Liver (tissue), 9 donors: ENCODE data around the gene SUGCT. TPM values are rescaled to one million over a fixed set of nuclear protein-coding genes. Genes with fewer than 3 reads are reported as not detected.

Source experiments
- DNase-seq: peaks from one replicate; pipeline ENCODE4 v3.0.0-alpha.2; 2017; ENCODE audit warnings: low spot score
- H3K27ac ChIP-seq, 2 donors: one replicate each; pipeline ENCODE4 v1.7.0; 2013; ENCODE audit warnings: inconsistent platforms in 2 of 2, low read length in 2 of 2, control low read depth in 1 of 2, low read depth in 1 of 2, mild to moderate bottlenecking in 1 of 2
- H3K27me3 ChIP-seq, 4 donors: one replicate each; pipeline versions ENCODE4 v1.6.1 to v1.7.0; 2013; ENCODE audit warnings: low read length in 3 of 4, inconsistent platforms in 1 of 4, mild to moderate bottlenecking in 1 of 4, moderate library complexity in 1 of 4; ENCODE audit not compliant: control insufficient read depth in 4 of 4, insufficient read depth in 4 of 4
- H3K36me3 ChIP-seq, 4 donors: one replicate each; pipeline versions ENCODE4 v1.6.1 to v1.7.0; 2013; ENCODE audit warnings: low read length in 3 of 4, mild to moderate bottlenecking in 3 of 4, low read depth in 1 of 4, moderate library complexity in 1 of 4; ENCODE audit not compliant: control insufficient read depth in 4 of 4, insufficient read depth in 3 of 4
- H3K4me1 ChIP-seq, 4 donors: one replicate each; pipeline versions ENCODE4 v1.6.1 to v1.7.0; 2013; ENCODE audit warnings: low read length in 3 of 4, mild to moderate bottlenecking in 3 of 4, moderate library complexity in 1 of 4; ENCODE audit not compliant: control insufficient read depth in 4 of 4, insufficient read depth in 4 of 4
- H3K4me3 ChIP-seq, 3 donors: one replicate each; pipeline versions ENCODE4 v1.6.1 to v1.7.0; 2013; ENCODE audit warnings: low read length in 3 of 3, control low read depth in 1 of 3, low read depth in 1 of 3, mild to moderate bottlenecking in 1 of 3
- H3K9ac ChIP-seq, 2 donors: one replicate each; pipeline ENCODE4 v1.7.0; 2013; ENCODE audit warnings: low read length in 2 of 2, mild to moderate bottlenecking in 2 of 2, moderate library complexity in 2 of 2, control low read depth in 1 of 2, low read depth in 1 of 2
- H3K9me3 ChIP-seq, 4 donors: one replicate each; pipeline versions ENCODE4 v1.6.1 to v1.7.0; 2013; ENCODE audit warnings: low read length in 3 of 4; ENCODE audit not compliant: control insufficient read depth in 4 of 4
- ATF3 ChIP-seq: IDR thresholded peaks from 2 replicates; pipeline ENCODE4 v1.6.1; 2016; ENCODE audit warnings: antibody characterized with exemption
- CTCF ChIP-seq: fragments of 150-350 bp; IDR thresholded peaks from 2 replicates; pipeline ENCODE4 v1.5.1; 2017; ENCODE audit warnings: improper control_type of control experiment, low read depth, low read length; ENCODE audit not compliant: missing input control
- EGR1 ChIP-seq, 2 donors: IDR thresholded peaks; 2 replicates each; pipeline ENCODE4 v1.6.1; 2016 to 2018; ENCODE audit warnings: antibody characterized with exemption in 2 of 2, low read depth in 2 of 2
- FOXA1 ChIP-seq: IDR thresholded peaks from 2 replicates; pipeline ENCODE4 v1.6.1; 2016; ENCODE audit warnings: antibody characterized with exemption
- FOXA2 ChIP-seq: IDR thresholded peaks from 2 replicates; pipeline ENCODE4 v1.6.1; 2016; ENCODE audit warnings: antibody characterized with exemption
- GABPA ChIP-seq, 2 donors: IDR thresholded peaks in 1 of 2; conservative IDR thresholded peaks in 1 of 2; 2 replicates each; pipeline ENCODE4 v1.6.1; 2016; ENCODE audit warnings: antibody characterized with exemption in 2 of 2, mild to moderate bottlenecking in 1 of 2, moderate library complexity in 1 of 2
- HNF4A ChIP-seq, 2 donors: conservative IDR thresholded peaks; 2 replicates each; pipeline ENCODE4 v1.6.1; 2016; ENCODE audit warnings: antibody characterized with exemption in 2 of 2, mild to moderate bottlenecking in 2 of 2
- HNF4G ChIP-seq: IDR thresholded peaks from 2 replicates; pipeline ENCODE4 v1.6.1; 2016; ENCODE audit warnings: antibody characterized with exemption
- JUND ChIP-seq, 2 donors: IDR thresholded peaks; 2 replicates each; pipeline ENCODE4 v1.6.1; 2016; ENCODE audit warnings: antibody characterized with exemption in 2 of 2
- NR2F2 ChIP-seq: IDR thresholded peaks from 2 replicates; pipeline ENCODE4 v1.6.1; 2016; ENCODE audit warnings: antibody characterized with exemption
- RAD21 ChIP-seq, 2 donors: IDR thresholded peaks; 2 replicates each; pipeline ENCODE4 v1.6.1; 2016; ENCODE audit warnings: antibody characterized with exemption in 2 of 2, mild to moderate bottlenecking in 2 of 2
- REST ChIP-seq: IDR thresholded peaks from 2 replicates; pipeline ENCODE4 v1.6.1; 2016; ENCODE audit warnings: antibody characterized with exemption, mild to moderate bottlenecking
- RXRA ChIP-seq, 2 donors: IDR thresholded peaks; 2 replicates each; pipeline ENCODE4 v1.6.1; 2017 to 2018; ENCODE audit warnings: antibody characterized with exemption in 2 of 2, mild to moderate bottlenecking in 1 of 2
- SP1 ChIP-seq: IDR thresholded peaks from 2 replicates; pipeline ENCODE4 v1.6.1; 2018; ENCODE audit warnings: antibody characterized with exemption, mild to moderate bottlenecking
- TAF1 ChIP-seq: conservative IDR thresholded peaks from 2 replicates; pipeline ENCODE4 v1.6.1; 2016; ENCODE audit warnings: antibody characterized with exemption, mild to moderate bottlenecking
- YY1 ChIP-seq: IDR thresholded peaks from 2 replicates; pipeline ENCODE4 v1.6.1; 2016; ENCODE audit warnings: antibody characterized with exemption, mild to moderate bottlenecking
- WGBS: extraction: QIAGEN DNeasy Blood & Tissue Kit; methylation state at CpG from one replicate; pipeline ENCODE4 v1.1.7; 2013; 5-methylcytosine and 5-hydroxymethylcytosine counted together
- polyA plus RNA-seq, 2 donors: library from polyadenylated mRNA; stranded (reverse) in 1 of 2; unstranded in 1 of 2; fragments of 200-250 nt in 1 of 2; fragments of >200 nt in 1 of 2; fragmentation: Nextera tagmentation in 1 of 2; extraction: Ambion mirVana in 1 of 2; gene quantifications; one replicate each; pipeline versions ENCODE4 v1.2.1 to v1.2.3, GENCODE V29; 2013 to 2015
- total RNA-seq, 2 donors: library from RNA; depleted of rRNA; stranded (reverse); fragments of >200 nt; gene quantifications; one replicate each; pipeline ENCODE4 v1.2.3, GENCODE V29; 2014
- TF ChIP-seq, protein P1 (sequence below): IDR thresholded peaks from 2 replicates; pipeline ENCODE4 v1.6.1; 2016; ENCODE audit warnings: antibody characterized with exemption
- TF ChIP-seq, protein P2 (sequence below): IDR thresholded peaks from 2 replicates; pipeline ENCODE4 v1.6.1; 2016; ENCODE audit warnings: antibody characterized with exemption
- donor health status: healthy.
- donor health status: healthy.
- donor health status: healthy.
- donor health status: healthy.
- donor health status: healthy.

SUGCT gene
- total and polyA plus RNA-seq, 4 donors: 6.2 to 11.9 (median 9.9) TPM

DNA sequence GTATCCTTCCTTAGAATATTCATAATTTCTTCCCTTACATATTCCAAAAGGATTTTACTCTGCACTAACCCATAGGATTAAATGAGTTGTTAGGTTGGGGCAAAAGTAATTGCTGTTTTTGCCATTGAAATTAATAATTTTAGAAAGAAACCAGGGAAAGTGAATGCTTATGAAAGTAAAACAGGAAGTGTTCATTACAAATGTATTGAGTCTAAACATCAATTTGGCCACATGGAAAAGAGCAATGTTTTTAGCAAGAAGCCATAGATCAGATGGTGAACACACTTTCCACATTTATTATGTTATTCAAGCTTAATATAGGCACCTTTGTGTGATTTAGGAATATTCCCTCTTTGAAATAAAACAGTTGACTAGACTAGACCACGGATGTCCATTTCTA, 102.9 kb downstream of the SUGCT start:
- Histone ChIP-seq H3K27me3 (no peaks in the 10 kb centered on the region), H3K36me3 (no peaks in the 10 kb centered on the region), H3K27ac (no peak overlapping the region), H3K4me1 (peaks cover 0 to 4% (median 1%) of the 10 kb centered on the region in 4 donors), H3K9me3 (no peaks in the 10 kb centered on the region), H3K9ac (no peak overlapping the region), H3K4me3 (no peak overlapping the region)
- 93% methylated on average over 1 of the region's 1 CpG for WGBS
- DNase-seq: no peak
- TF ChIP-seq JUND (IDR thresholded peaks at IDR 0.05) (no peak), TAF1 (no peak), CTCF (no peak), REST (no peak), NR2F2 (no peak), SP1 (no peak), GABPA (IDR thresholded peaks at IDR 0.05 in 1 of 2, conservative IDR thresholded peaks at IDR 0.05 in 1 of 2) (no peak), EGR1 (IDR thresholded peaks at IDR 0.05; ENCODE audit: low read depth in 2 of 2) (no peak), HNF4G (no peak), YY1 (no peak), FOXA1 (no peak), ATF3 (no peak), RAD21 (IDR thresholded peaks at IDR 0.05) (no peak), HNF4A (conservative IDR thresholded peaks at IDR 0.05) (no peak), FOXA2 (no peak), RXRA (IDR thresholded peaks at IDR 0.05) (no peak)
- TF ChIP-seq, protein P1, sequence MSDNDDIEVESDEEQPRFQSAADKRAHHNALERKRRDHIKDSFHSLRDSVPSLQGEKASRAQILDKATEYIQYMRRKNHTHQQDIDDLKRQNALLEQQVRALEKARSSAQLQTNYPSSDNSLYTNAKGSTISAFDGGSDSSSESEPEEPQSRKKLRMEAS: no peak
- TF ChIP-seq, protein P2, sequence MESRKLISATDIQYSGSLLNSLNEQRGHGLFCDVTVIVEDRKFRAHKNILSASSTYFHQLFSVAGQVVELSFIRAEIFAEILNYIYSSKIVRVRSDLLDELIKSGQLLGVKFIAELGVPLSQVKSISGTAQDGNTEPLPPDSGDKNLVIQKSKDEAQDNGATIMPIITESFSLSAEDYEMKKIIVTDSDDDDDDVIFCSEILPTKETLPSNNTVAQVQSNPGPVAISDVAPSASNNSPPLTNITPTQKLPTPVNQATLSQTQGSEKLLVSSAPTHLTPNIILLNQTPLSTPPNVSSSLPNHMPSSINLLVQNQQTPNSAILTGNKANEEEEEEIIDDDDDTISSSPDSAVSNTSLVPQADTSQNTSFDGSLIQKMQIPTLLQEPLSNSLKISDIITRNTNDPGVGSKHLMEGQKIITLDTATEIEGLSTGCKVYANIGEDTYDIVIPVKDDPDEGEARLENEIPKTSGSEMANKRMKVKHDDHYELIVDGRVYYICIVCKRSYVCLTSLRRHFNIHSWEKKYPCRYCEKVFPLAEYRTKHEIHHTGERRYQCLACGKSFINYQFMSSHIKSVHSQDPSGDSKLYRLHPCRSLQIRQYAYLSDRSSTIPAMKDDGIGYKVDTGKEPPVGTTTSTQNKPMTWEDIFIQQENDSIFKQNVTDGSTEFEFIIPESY: no peak
